ENCODE data around the gene CD247. TPM values are rescaled to one million over a fixed set of nuclear protein-coding genes. Genes with fewer than 3 reads are reported as not detected.

Gene CD247
- total RNA-seq, 4 donors from 2014 or later, result 1.5 to 6.4 (median 3.4) TPM; not detected in 1

DNA sequence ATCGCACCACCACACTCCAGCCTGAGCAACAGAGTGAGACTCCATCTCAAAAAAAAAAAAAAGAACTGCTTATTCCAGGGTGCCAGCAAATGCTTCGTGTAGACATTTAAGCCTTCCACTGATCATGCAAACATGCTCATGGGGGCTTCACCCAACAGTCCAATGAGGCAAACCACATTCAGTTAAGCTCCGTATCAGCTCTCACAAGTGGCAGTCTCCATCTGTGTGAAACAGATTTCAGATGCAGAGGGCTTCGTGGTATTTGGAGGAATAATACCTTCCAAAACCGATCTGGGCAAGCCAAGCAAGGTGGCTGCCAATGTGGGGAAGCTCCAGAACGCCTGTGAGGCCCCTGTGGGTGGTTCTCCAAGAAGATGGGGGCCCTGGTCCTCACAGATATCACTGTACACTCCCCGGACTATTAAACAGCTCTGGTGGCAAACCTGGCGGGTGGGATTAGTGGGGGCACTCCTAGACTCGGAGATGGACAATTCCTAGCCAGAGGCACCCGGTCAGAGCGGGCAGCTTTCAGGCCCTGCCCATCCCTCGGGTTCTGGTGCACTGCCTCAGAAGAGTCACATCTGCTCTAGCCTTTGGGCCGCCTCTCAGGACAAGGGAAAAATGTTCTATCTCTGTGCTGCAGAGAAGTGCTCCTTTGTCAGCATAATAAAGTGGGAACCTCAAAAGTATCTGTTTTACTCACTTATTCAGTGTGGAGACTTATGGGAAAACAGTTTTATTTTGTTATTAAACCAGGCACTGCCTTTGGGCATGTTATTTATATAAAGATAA is 25.1 kb upstream of the CD247 start:
- intact Hi-C loops (cut with DNase I; ENCODE audit: low total_unique reads) (no loop called here), in situ Hi-C loops (cut with MboI; ENCODE audit: low pct_ligation_motif_present in 1 of 4, low pct_unique_long_range_greater_than_20kb in 1 of 4, low sequenced_read_pairs in 3 of 4) (loop anchor here in 3 of 4 donors (25.0 kb wide), 4 partner anchors 131 to 656 kb away; partner anchors contain the start of gene TADA1 (in 1 of the 3))
- Histone ChIP-seq H3K4me1 (peaks cover 0 to 20% (median 0%) of the 10 kb centered on the region in 4 donors), H3K4me3 (no peak overlapping the region), H3K27ac (peak overlapping the region in 1 of 4 donors; percentile 25), H3K36me3 (peaks cover 0 to 7% (median 0%) of the 10 kb centered on the region in 4 donors), H3K27me3 (no peaks in the 10 kb centered on the region), H3K9me3 (no peaks in the 10 kb centered on the region)
- 79 to 90% methylated on average over 5 to 13 of the region's 13 CpGs for WGBS, 2 donors (ENCODE audit: low coverage in 1 of 2)
- DNase-seq, result no peak
- TF ChIP-seq EP300 (IDR thresholded peaks at IDR 0.05; ENCODE audit: low read depth) (no peak), POLR2A (IDR thresholded peaks at IDR 0.05) (no peak), POLR2AphosphoS5 (IDR thresholded peaks at IDR 0.05) (no peak)
- TF ChIP-seq, protein P1, sequence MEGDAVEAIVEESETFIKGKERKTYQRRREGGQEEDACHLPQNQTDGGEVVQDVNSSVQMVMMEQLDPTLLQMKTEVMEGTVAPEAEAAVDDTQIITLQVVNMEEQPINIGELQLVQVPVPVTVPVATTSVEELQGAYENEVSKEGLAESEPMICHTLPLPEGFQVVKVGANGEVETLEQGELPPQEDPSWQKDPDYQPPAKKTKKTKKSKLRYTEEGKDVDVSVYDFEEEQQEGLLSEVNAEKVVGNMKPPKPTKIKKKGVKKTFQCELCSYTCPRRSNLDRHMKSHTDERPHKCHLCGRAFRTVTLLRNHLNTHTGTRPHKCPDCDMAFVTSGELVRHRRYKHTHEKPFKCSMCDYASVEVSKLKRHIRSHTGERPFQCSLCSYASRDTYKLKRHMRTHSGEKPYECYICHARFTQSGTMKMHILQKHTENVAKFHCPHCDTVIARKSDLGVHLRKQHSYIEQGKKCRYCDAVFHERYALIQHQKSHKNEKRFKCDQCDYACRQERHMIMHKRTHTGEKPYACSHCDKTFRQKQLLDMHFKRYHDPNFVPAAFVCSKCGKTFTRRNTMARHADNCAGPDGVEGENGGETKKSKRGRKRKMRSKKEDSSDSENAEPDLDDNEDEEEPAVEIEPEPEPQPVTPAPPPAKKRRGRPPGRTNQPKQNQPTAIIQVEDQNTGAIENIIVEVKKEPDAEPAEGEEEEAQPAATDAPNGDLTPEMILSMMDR (IDR thresholded peaks at IDR 0.05), result no peak

DNA sequence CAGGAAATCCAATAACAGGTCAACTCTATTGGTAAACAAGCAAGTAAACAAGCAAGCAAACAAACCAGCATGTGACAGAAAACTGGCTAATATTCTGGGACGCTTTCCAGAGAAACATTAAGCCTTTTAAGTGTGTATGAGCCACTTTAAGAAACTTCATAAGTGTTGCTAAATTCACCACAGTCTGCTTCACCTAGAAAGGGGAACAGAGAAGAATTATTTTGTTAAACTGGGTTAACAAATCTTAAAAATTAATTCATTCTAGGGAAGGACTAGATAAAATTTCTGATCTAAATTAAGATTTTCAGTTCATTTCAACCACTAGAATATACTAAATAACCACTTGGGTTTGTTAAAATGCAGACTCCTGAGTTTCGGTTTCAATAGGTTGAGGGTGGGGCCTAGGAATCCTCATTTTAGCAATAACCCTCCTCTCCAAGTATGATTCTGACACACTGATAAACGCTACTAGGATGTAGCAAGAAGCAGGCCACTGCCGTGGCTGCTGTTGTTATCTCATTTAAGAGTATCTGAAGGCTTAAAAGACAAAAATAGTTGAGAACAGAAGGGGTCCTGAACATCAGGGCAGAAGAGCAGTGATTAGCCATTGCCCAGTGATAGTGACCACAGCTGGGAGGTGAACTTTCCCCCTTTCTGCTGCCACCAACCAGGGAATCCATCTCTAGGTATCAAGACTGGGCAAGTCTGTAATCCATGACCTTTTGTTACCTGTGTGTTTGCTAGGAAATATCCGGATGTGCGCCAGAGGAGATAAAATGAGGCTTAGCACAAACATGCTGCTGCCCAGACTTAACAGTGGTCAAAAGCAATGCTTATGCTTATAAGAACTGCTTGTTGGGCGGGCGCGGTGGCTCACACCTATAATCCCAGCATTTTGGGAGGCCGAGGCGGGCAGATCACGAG is 24.0 kb upstream of the CD247 start:
- DNase-seq, result no peak
- H3K9me3 ChIP-seq, result no peaks in the 10 kb centered on the region

DNA sequence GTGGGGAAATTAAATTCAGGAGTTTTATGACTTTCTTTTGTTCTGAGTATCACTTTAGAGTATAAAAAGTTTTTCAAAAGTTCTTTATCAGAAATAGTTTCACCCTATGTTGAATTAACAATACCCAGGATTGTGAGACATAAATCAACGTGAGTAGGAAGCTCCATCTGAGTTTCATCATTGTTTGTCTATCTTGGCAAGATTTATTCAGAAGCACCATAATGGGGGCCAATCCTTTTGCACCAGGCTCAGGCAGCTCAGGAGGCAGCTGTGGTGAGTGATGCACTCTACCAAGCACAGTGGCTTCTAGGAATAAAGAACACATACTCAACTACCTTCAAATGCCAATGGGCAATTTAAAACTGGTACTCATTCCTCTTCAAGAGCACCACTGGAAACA is 23.3 kb upstream of the CD247 start:
- DNase-seq, result no peak
- Histone ChIP-seq H3K9me3 (no peaks in the 10 kb centered on the region), H3K27ac (no peak overlapping the region), H3K27me3 (no peaks in the 10 kb centered on the region), H3K4me3 (no peak overlapping the region), H3K4me1 (peaks cover 0 to 20% (median 0%) of the 10 kb centered on the region in 4 donors), H3K36me3 (peaks cover 0 to 7% (median 0%) of the 10 kb centered on the region in 4 donors)
- intact Hi-C loops (cut with DNase I; ENCODE audit: low total_unique reads) (no loop called here), in situ Hi-C loops (cut with MboI; ENCODE audit: low pct_ligation_motif_present in 1 of 4, low pct_unique_long_range_greater_than_20kb in 1 of 4, low sequenced_read_pairs in 3 of 4) (loop anchor here in 3 of 4 donors (25.0 kb wide), 4 partner anchors 129 to 654 kb away; partner anchors contain the start of gene TADA1 (in 1 of the 3))
- 21 to 27% methylated on average over 1 of the region's 1 CpG for WGBS, 2 donors (ENCODE audit: low coverage in 1 of 2)
- no peak for TF ChIP-seq POLR2AphosphoS5 (IDR thresholded peaks at IDR 0.05)
- TF ChIP-seq, protein P1 (IDR thresholded peaks at IDR 0.05), result no peak
- no peak for TF ChIP-seq POLR2A (IDR thresholded peaks at IDR 0.05)
- no peak for TF ChIP-seq EP300 (IDR thresholded peaks at IDR 0.05; ENCODE audit: low read depth)

More for the DNA sequence above, 24.0 kb upstream of the CD247 start:
- Histone ChIP-seq H3K27me3 (no peaks in the 10 kb centered on the region), H3K27ac (no peak overlapping the region), H3K4me1 (peaks cover 0 to 20% (median 0%) of the 10 kb centered on the region in 4 donors), H3K36me3 (peaks cover 0 to 7% (median 0%) of the 10 kb centered on the region in 4 donors), H3K4me3 (no peak overlapping the region)
- intact Hi-C loops (cut with DNase I; ENCODE audit: low total_unique reads) (no loop called here), in situ Hi-C loops (cut with MboI; ENCODE audit: low pct_ligation_motif_present in 1 of 4, low pct_unique_long_range_greater_than_20kb in 1 of 4, low sequenced_read_pairs in 3 of 4) (loop anchor here in 3 of 4 donors (25.0 kb wide), 4 partner anchors 130 to 655 kb away; partner anchors contain the start of gene TADA1 (in 1 of the 3))
- WGBS, 2 donors (ENCODE audit: low coverage in 1 of 2), result 55 to 79% methylated on average over 4 to 12 of the region's 12 CpGs
- TF ChIP-seq POLR2A (IDR thresholded peaks at IDR 0.05) (no peak), EP300 (IDR thresholded peaks at IDR 0.05; ENCODE audit: low read depth) (no peak), POLR2AphosphoS5 (IDR thresholded peaks at IDR 0.05) (no peak)
- TF ChIP-seq, protein P1 (IDR thresholded peaks at IDR 0.05), result no peak

All from transverse colon (tissue), 4 donors.